IgD-negative memory B cell (primary cell): ENCODE results near the gene AMZ2. TPM values are rescaled to one million over a fixed set of nuclear protein-coding genes. Genes with fewer than 3 reads are reported as not detected.
"Not testable (repeated sequence)": the region's sequence is repeated elsewhere in the genome, so short reads cannot be mapped to it uniquely, and the experiment has no call there.

Experiments used
- H3K27ac Mint-ChIP-seq, 3 donors: one replicate each; pipeline ENCODE4 v1.8.0; 2020 to 2022; ENCODE audit warnings: mild to moderate bottlenecking in 3 of 3, mixed read lengths in 3 of 3, moderate library complexity in 1 of 3
- H3K27me3 Mint-ChIP-seq: one replicate; pipeline ENCODE4 v1.8.0; 2021; ENCODE audit warnings: mixed read lengths
- H3K36me3 Mint-ChIP-seq: one replicate; pipeline ENCODE4 v1.8.0; 2020; ENCODE audit warnings: mild to moderate bottlenecking, mixed read lengths
- H3K4me1 Mint-ChIP-seq, 3 donors: one replicate each; pipeline ENCODE4 v1.8.0; 2020 to 2022; ENCODE audit warnings: mixed read lengths in 3 of 3, mild to moderate bottlenecking in 1 of 3
- H3K4me3 Mint-ChIP-seq, 4 donors: one replicate each; pipeline ENCODE4 v1.8.0; 2020 to 2022; ENCODE audit warnings: mild to moderate bottlenecking in 4 of 4, mixed read lengths in 4 of 4, moderate library complexity in 3 of 4
- H3K9me3 Mint-ChIP-seq, 3 donors: one replicate each; pipeline ENCODE4 v1.8.0; 2020 to 2021; ENCODE audit warnings: mixed read lengths in 3 of 3, mild to moderate bottlenecking in 1 of 3
- polyA plus RNA-seq: library from polyadenylated mRNA; unstranded; fragments of 300-500 nt; fragmentation: Illumina TruSeq; gene quantifications from one replicate; pipeline ENCODE4 v1.2.3, GENCODE V29; 2021

AMZ2 gene, protein sequence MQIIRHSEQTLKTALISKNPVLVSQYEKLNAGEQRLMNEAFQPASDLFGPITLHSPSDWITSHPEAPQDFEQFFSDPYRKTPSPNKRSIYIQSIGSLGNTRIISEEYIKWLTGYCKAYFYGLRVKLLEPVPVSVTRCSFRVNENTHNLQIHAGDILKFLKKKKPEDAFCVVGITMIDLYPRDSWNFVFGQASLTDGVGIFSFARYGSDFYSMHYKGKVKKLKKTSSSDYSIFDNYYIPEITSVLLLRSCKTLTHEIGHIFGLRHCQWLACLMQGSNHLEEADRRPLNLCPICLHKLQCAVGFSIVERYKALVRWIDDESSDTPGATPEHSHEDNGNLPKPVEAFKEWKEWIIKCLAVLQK
- polyA plus RNA-seq, result 80.0 TPM

DNA sequence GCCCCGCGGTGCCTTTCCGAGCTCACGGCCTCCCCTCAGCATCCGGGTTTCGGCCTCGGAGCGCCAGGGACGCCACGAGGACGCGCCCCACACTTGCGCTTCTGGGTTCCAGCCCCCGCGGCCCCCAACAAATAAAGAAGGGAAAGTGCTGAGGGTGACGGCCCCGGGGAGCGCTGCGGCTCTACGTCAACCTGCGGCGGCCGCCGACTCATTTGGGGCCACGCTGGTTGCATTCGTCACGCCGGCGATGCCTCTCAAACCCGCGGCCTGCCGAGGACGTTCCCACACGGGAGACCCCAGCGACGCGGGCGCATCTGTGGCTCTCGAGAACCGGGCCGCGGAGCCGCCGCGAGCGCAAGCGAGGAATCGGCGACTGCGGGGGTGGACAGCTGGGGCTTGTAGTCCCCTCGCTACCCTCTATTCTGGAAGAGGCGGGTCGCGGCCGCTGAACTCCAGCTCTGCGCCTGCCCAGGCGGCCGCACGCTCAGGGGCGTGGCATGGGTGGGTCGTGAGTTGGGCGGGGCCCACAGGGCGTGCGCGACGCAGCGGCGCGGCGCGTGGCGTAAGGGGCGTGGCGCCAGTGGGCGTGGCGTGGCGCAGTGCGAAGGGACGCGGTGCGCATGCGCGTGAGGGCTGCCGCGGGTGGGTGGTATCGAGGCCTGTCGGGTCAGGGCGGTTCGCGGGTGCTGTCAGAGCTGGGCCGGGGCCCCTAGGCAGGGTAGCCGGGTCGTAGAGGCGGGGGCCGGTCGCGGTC lies at the start of gene AMZ2:
Gene AMZ2 (plus strand): TSS at position 599 of the 754 bp plus-strand sequence. CDS start 2,145 bp downstream, outside the sequence.
- H3K4me3 Mint-ChIP-seq, result peak within 1 kb of the TSS; percentile 91 to 98 (median 94)
- H3K36me3 Mint-ChIP-seq, result peaks cover 4% of the 10 kb centered on the region
- H3K27ac Mint-ChIP-seq, result peak within 1 kb of the TSS; percentile 98 to 99 (median 99)
- H3K9me3 Mint-ChIP-seq, result no peaks in the 10 kb centered on the region
- H3K4me1 Mint-ChIP-seq, result peaks cover 27 to 32% (median 28%) of the 10 kb centered on the region in 3 donors
- H3K27me3 Mint-ChIP-seq, result no peaks in the 10 kb centered on the region

DNA sequence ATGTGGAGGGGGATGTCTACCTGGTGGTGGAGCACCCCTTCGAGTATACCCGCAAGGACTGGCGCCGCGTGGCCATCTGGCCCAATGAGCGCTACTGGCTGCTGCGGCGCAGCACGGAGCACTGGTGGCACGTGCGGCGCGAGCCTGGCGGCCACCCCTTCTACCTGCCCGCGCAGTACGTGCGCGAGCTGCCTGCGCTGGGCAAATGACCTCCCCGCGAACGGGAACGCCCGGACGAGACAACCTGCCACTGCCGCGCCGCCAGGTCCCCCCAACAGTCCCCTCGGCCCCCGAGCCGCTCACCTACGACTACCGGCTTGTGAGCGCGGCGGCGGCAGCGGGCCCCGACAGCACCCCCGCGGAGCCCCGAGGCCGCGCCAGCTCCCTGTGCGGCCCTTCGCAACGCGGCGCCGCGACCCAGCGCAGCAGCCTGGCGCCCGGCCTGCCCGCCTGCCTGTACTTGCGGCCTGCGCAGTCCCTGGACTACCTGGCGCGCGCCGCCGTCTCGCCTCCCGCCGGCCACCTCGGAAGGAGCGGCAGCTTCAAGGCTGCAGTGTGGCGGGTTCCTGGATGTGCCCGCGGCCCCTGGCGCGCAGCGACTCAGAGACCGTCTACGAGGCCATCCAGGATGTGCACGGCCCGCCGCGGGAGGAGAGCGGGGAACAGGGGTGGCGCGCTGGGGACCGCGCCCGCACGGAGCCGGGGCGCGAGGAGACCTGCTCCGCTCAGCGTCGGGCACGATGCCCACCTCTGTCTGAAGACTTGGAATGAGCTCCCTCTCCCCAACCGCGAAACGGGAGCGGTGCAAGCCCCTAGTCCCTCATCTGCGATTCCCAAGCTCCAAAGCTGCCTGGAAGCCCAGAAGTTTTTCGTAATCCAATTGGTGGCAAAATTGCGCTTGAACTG lies 48.7 kb upstream of the AMZ2 start:
- Mint-ChIP-seq H3K4me3 (peak overlapping the region; percentile 81 to 93 (median 86)), H3K27me3 (peaks cover 19% of the 10 kb centered on the region), H3K4me1 (peaks cover 14 to 18% (median 14%) of the 10 kb centered on the region in 3 donors), H3K27ac (peak overlapping the region in 2 of 3 donors; percentile 15 to 77), H3K9me3 (no peaks in the 10 kb centered on the region), H3K36me3 (peaks cover 2% of the 10 kb centered on the region)

DNA sequence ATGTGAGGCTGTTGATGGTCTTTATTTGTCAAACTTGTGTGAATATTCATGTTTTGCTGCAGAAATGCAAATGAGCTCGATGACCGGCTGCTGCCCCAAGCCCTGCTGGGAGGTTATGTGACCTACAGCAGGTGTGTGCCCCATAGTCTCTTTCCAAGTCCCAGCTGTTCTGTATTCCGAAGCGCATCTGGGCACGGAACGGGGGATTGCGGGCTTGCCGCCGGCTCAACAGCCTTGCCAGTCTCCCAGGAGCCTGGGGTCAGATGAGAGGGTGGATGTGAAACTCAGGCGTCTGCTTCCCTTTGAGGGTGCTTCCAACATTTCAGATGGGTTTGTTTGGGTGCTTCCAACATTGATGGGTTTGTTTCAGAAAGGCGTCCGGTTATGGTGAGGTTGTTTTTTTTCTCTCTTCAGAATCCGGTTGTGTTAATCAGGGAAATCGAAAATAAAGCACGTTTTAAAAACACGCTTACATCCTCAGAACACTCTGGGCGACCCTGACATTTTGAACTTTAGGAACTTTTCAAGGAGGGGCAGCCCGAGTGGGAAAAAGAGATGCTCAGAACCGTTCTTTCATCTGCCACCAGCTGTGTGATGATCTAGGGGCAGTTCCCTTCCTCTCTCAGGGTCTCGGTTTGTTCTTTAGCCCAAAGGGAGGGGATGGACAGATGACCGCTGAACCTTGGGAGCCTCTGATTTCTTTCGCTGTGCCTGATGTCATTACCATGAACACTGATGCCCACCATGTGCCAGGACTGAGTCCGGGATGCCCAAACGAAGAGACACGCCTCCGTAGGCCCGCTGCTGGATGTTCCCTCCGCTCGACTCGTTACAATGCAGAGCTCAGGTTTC lies 47.8 kb upstream of the AMZ2 start:
- peaks cover 2% of the 10 kb centered on the region for H3K36me3 Mint-ChIP-seq
- H3K4me3 Mint-ChIP-seq, result peak overlapping the region; percentile 81 to 93 (median 81)
- peak overlapping the region; percentile 15 to 77 (median 53) for H3K27ac Mint-ChIP-seq
- no peaks in the 10 kb centered on the region for H3K9me3 Mint-ChIP-seq
- H3K27me3 Mint-ChIP-seq, result peaks cover 19% of the 10 kb centered on the region
- H3K4me1 Mint-ChIP-seq, result peaks cover 14 to 18% (median 17%) of the 10 kb centered on the region in 3 donors

DNA sequence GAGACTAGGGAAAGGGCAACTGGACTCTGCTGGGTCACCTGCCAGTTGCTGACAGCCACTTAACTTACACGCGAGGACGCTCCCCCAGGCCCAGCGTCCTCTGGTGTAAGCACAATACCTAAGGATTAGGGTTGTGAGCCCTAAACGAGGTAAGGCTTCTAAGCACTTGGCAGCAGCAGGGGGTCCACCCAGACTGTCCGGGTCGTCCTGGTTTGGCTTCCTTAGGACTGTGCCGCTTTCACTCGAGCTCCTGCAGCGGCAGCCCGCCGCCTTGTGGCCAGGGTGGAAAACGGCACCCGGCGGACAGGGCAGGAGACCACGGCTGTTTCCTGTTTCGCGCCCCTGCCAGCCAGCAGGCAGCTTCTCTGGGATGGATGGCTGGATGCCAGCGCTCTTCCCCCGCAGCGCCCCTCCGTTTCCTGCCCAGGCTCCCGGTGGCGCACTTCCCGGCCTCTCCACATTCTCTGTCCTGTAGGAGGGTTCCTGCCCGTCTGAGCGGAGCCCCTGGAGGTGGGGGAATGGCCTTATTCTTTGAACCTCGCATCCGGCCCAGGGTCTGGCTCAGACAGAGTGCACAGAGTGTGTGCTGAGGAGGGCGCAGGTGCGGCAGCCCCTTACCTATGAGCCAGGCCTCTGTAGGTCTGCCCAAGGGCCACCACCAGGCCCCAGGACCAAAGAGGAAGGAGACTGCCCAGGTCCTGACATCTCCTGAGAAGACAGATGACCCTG lies 47.0 kb upstream of the AMZ2 start:
- Mint-ChIP-seq H3K36me3 (no peaks in the 10 kb centered on the region), H3K9me3 (no peaks in the 10 kb centered on the region), H3K4me1 (peaks cover 14 to 18% (median 17%) of the 10 kb centered on the region in 3 donors), H3K27me3 (peaks cover 19% of the 10 kb centered on the region), H3K27ac (peak overlapping the region; percentile 13 to 77 (median 53)), H3K4me3 (peak overlapping the region; percentile 81 to 93 (median 81))

DNA sequence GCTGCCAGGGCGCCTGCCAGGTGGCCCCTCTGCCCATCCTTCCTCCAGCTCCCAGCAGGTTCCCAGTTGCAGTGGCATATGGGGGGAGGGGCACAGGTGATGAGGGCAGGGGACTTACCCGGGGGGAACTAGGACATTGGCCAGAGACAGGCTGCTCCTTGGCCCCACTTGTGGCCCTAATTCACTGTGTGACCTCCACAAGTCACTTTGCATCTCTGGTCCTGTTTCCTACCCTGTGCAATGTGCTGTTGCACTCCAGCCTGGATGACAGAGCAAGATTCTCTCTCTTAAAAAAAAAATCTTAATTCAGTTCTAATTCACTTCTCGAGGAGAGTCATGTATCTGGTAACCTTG lies 46.4 kb upstream of the AMZ2 start:
- H3K27ac Mint-ChIP-seq, result peak overlapping the region; percentile 13 to 77 (median 71)
- peaks cover 19% of the 10 kb centered on the region for H3K27me3 Mint-ChIP-seq
- H3K36me3 Mint-ChIP-seq, result not testable (repeated sequence)

DNA sequence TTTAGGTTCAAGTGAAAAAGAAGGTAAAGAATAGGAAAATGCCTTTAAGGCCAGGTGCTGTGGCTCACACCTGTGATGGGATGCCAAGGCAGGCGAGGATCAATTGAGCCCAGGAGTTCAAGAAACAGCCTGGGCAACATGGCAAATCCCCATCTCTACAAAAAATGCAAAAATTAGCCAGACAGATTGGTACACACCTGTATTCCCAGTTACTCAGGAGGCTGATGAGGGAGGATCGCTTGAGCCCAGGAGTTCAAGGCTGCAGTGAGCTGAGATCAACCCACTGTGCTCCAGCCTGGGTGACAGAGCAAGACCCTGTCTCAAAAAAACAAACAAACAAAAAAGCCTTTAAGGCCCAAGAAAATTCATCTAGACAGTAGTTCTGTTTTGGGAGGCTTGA lies 45.5 kb upstream of the AMZ2 start:
- not testable (repeated sequence) for H3K9me3 Mint-ChIP-seq, H3K36me3 Mint-ChIP-seq
- Mint-ChIP-seq H3K4me1 (peaks cover 18 to 29% (median 23%) of the 10 kb centered on the region in 3 donors), H3K4me3 (peak overlapping the region in 1 of 4 donors; percentile 97), H3K27ac (peak overlapping the region in 1 of 3 donors; percentile 77), H3K27me3 (peaks cover 19% of the 10 kb centered on the region)

More for the DNA sequence above, 46.4 kb upstream of the AMZ2 start:
- H3K9me3 Mint-ChIP-seq, result not testable (repeated sequence)
- H3K4me3 Mint-ChIP-seq, result peak overlapping the region in 2 of 4 donors; percentile 51 to 97
- peaks cover 16 to 21% (median 17%) of the 10 kb centered on the region in 3 donors for H3K4me1 Mint-ChIP-seq

DNA sequence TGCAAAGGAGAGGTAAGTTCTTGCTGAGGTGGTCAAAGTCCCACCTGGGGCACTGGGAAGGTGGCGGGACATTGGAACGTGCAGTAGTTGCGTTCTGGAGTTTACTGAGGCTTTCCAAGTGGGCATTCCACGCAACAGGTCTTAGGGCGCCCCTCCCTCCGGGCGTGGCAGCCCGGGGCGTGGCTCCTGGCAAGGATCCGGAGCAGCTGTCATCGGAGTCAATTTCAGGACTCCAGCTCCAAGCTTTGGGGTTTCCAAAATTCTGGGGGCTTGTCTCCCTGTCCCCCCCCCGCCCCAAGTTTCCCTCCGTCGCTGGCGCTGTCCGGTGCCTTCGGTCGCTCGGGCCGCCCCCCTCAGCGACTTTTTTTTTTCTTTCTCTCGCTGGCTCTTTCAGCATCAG lies 43.1 kb upstream of the AMZ2 start:
- H3K4me1 Mint-ChIP-seq, result peaks cover 12 to 31% (median 22%) of the 10 kb centered on the region in 3 donors
- H3K27ac Mint-ChIP-seq, result peak overlapping the region; percentile 83 to 94 (median 89)
- no peaks in the 10 kb centered on the region for H3K9me3 Mint-ChIP-seq
- H3K36me3 Mint-ChIP-seq, result peaks cover 2% of the 10 kb centered on the region
- peaks cover 8% of the 10 kb centered on the region for H3K27me3 Mint-ChIP-seq
- peak overlapping the region; percentile 86 to 97 (median 92) for H3K4me3 Mint-ChIP-seq

DNA sequence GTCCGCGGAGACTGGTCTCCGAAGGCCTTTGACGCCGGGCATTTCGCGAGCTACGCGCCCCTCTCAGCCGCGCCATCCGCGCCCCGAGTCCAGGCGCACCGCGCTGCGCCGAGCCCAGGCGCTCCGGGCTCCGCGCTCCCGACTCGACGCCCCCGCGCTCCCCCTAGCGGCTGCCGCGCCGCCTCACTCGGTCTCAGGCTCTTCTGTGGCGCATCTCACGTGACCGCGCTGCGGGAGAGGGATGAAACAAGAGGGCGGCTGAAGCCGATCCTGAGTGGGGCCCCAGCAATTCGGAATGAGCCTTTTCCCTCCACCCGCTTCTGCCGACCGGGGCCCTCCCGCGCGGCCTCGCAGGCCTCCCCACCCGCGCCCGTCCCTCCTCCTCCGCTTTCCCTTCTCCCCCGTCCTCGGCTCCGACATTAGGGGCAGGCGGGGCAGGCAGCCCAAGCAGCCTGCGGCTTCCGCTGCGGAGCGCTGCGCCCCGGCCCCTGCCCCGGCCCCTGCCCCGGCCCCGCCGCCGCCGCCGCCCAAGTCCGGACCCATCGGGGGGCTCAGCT lies 42.5 kb upstream of the AMZ2 start:
- Mint-ChIP-seq H3K9me3 (no peaks in the 10 kb centered on the region), H3K4me1 (peaks cover 8 to 26% (median 19%) of the 10 kb centered on the region in 3 donors), H3K36me3 (peaks cover 5% of the 10 kb centered on the region), H3K4me3 (peak overlapping the region; percentile 88 to 97 (median 97)), H3K27ac (peak overlapping the region; percentile 89 to 94 (median 94)), H3K27me3 (peaks cover 2% of the 10 kb centered on the region)

DNA sequence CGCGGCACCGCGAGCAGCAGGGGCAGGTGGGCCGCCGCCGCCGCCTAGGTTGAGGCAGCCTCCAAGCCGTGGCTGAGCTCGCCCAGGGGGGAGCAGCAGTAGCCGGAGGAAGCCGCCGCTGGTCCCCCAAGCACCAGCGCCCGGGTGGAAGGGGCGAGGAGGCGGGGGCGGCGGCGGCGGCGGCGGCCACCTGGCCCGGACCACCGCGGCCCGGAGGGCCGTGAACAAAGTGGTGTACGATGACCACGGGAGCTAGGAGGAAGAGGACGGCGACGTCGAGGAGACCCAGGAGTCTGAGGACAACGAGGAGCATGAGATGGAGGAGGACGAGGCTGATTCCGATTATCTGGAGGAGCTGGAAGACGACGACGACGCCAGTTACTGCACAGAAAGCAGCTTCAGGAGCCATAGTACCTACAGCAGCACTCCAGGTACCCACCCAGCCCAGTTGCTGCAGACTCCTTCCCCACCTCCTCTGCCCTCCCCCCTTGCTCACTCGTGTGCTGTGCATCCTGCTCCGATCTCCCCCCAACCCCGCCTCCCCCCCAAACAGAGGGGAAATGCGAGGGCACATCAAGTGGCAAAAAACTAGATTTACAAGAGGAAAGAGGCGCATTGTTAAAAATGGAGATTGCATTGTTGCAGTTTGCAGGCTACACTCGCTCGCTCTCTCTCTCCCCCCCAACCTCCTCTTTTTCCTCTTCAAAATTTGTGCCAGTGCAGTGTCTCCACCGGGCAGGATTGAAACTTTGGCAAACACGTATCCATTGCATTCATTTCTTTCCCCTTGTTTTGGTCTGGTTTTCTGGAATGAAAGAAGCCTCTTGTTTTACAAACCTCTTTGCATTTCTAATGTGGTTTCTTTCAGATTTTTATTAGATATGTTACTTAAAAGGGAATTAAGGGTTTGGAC lies 41.8 kb upstream of the AMZ2 start:
- Mint-ChIP-seq H3K4me1 (peaks cover 8 to 25% (median 22%) of the 10 kb centered on the region in 3 donors), H3K27me3 (no peaks in the 10 kb centered on the region), H3K9me3 (no peaks in the 10 kb centered on the region), H3K27ac (peak overlapping the region; percentile 94 to 95 (median 95)), H3K36me3 (peaks cover 9% of the 10 kb centered on the region), H3K4me3 (peak overlapping the region; percentile 88 to 98 (median 97))

DNA sequence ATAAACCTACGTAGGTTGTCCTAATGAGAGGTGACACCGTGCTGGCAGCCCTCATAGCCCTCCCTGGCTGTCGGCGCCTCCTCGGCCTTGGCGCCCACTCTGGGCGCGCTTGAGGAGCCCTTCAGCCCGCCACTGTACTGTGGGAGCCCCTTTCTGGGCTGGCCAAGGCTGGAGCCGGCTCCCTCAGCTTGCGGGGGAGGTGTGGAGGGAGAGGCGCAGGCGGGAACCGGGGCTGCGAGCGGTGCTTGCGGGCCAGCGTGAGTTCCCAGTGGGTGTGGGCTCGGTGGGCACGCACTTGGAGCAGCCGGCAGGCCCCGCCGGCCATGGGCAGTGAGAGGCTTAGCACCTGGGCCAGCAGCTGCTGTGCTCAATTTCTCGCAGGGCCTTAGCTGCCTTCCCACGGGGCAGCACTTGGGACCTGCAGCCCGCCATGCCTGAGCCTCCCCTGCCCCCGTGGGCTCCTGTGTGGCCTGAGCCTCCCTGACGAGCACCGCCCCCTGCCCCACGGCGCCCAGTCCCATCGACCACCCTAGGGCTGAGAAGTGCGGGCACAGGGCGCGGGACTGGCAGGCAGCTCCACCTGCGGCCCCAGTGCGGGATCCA lies 40.1 kb upstream of the AMZ2 start:
- Mint-ChIP-seq H3K4me1 (peaks cover 13 to 28% (median 24%) of the 10 kb centered on the region in 3 donors), H3K36me3 (peaks cover 9% of the 10 kb centered on the region), H3K27ac (no peak overlapping the region), H3K27me3 (no peaks in the 10 kb centered on the region), H3K4me3 (peak overlapping the region; percentile 23 to 69 (median 46)), H3K9me3 (no peaks in the 10 kb centered on the region)

DNA sequence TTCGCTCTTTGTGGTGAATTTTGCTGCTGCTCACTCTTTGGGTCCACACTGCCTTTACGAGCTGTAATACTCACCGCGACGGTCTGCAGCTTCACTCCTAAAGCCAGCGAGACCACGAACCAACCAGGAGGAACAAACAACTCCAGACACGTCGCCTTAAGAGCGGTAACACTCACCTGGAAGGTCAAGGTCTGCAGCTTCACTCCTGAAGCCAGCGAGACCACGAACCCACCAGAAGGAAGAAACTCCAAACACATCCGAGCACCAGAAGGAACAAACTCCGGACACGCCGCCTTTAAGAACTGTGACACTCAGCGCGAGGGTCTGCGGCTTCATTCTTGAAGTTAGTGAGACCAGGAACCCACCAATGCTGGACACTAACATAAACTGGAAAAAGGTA lies 39.2 kb upstream of the AMZ2 start:
- H3K27me3 Mint-ChIP-seq, H3K9me3 Mint-ChIP-seq: not testable (repeated sequence)
- Mint-ChIP-seq H3K4me1 (peaks cover 21 to 36% (median 33%) of the 10 kb centered on the region in 3 donors), H3K27ac (peak overlapping the region in 2 of 3 donors; percentile 32 to 73), H3K36me3 (peaks cover 12% of the 10 kb centered on the region), H3K4me3 (peak overlapping the region in 2 of 4 donors; percentile 28 to 69)
